Stomach smooth muscle (tissue), 2 donors: ENCODE data around the gene BAZ2B.

Experiments
- H3K27ac ChIP-seq: one replicate; pipeline ENCODE4 v1.7.0; 2013; ENCODE audit warnings: mild to moderate bottlenecking, low read length, inconsistent platforms
- H3K27me3 ChIP-seq, 2 donors: one replicate each; pipeline ENCODE4 v1.7.0; 2013; ENCODE audit warnings: low read length in 2 of 2; ENCODE audit not compliant: insufficient read depth in 2 of 2, control insufficient read depth in 1 of 2
- H3K36me3 ChIP-seq, 2 donors: one replicate each; pipeline ENCODE4 v1.7.0; 2013; ENCODE audit warnings: low read length in 2 of 2; ENCODE audit not compliant: control insufficient read depth in 2 of 2, insufficient read depth in 2 of 2
- H3K4me1 ChIP-seq: one replicate; pipeline ENCODE4 v1.7.0; 2013; ENCODE audit warnings: low read length; ENCODE audit not compliant: control insufficient read depth, insufficient read depth
- H3K4me3 ChIP-seq, 2 donors: one replicate each; pipeline ENCODE4 v1.7.0; 2013; ENCODE audit warnings: low read length in 2 of 2
- H3K9ac ChIP-seq, 2 donors: one replicate each; pipeline ENCODE4 v1.7.0; 2013; ENCODE audit warnings: low read length in 2 of 2, mild to moderate bottlenecking in 1 of 2
- H3K9me3 ChIP-seq, 2 donors: one replicate each; pipeline ENCODE4 v1.7.0; 2013; ENCODE audit warnings: low read length in 2 of 2; ENCODE audit not compliant: control insufficient read depth in 2 of 2
- donor health status: healthy.
- donor health status: Pancreatic carcinoma.

The BAZ2B gene

DNA sequence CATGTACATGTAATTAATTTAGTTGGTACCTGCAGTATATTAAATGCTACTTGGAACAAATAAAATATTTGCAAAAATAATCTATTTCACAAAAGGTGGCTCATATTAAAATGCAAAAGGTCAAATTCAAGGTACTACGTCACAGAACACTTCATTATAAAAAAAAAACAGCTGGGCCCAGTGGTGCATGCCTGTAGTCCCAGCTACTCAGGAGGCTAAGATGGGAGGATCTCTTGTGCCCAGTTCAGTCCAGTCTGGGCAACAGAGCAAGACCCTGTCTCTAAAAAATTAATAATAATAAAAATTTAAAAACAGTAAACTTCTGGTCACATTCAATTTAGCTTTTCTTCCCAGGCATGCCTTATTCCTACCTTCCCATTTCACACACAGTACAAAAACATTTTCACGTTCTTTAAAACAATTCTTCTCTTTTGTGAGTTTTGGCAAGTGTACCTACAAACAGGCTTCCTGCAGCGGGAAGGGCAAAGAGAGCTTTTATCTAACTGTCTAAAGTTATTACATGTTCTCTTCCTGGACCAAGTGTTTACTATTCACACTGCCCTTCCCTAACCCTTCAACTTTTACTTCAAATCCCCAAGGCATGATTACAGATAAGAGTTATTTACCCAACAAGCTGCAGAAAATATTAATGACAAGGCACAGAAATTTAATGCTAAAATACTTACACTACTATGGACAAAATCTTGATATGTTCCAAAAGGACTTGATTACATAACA is 10.7 kb downstream of the BAZ2B start:
- Histone ChIP-seq H3K9ac (no peak overlapping the region), H3K27ac (no peak overlapping the region), H3K27me3 (no peaks in the 10 kb centered on the region), H3K9me3 (no peaks in the 10 kb centered on the region), H3K4me3 (no peak overlapping the region), H3K4me1 (no peaks in the 10 kb centered on the region), H3K36me3 (no peaks in the 10 kb centered on the region)

DNA sequence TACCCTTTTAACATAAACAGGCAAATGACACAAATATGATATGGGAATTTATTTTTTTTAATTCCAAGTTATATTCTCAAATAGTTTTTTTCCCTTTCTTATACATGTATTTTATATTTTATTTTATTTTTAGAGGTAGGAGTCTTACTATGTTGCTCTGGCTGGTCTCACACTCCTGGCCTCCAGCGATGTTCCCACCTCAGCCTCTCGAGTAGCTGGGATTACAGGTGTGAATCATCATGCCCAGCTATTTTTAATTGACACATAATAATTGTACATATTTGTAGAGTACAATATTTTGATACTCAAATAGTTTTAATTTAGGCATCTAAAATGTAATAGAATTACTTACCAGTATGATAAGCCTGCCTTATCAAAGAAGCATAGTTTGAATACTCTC is 12.2 kb downstream of the BAZ2B start:
- no peak overlapping the region for H3K4me3 ChIP-seq
- no peaks in the 10 kb centered on the region for H3K4me1 ChIP-seq
- no peak overlapping the region for H3K9ac ChIP-seq
- no peak overlapping the region for H3K27ac ChIP-seq
- no peaks in the 10 kb centered on the region for H3K9me3 ChIP-seq
- no peaks in the 10 kb centered on the region for H3K36me3 ChIP-seq
- H3K27me3 ChIP-seq = no peaks in the 10 kb centered on the region

DNA sequence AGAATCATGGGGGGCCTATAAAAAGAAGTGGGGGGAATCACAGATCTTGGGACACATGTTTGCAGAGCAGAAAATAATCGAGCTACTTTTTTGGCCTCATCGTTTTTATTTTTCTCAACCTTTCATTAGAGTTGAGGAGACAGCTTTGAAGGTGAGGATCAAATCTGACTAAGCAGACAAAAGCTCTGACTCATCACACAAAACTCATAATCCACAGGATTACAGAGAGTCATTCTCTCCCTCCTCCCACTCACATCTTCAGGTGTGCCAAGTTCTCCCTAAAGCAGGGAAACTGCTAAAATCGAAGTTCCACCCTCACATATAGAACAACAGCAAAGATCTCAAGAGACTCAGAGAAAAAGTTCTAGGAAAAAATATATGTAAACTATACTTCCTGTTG is 15.6 kb downstream of the BAZ2B start:
- no peaks in the 10 kb centered on the region for H3K4me1 ChIP-seq
- no peaks in the 10 kb centered on the region for H3K36me3 ChIP-seq
- no peak overlapping the region for H3K9ac ChIP-seq
- no peaks in the 10 kb centered on the region for H3K27me3 ChIP-seq
- no peak overlapping the region for H3K4me3 ChIP-seq
- no peaks in the 10 kb centered on the region for H3K9me3 ChIP-seq
- no peak overlapping the region for H3K27ac ChIP-seq

DNA sequence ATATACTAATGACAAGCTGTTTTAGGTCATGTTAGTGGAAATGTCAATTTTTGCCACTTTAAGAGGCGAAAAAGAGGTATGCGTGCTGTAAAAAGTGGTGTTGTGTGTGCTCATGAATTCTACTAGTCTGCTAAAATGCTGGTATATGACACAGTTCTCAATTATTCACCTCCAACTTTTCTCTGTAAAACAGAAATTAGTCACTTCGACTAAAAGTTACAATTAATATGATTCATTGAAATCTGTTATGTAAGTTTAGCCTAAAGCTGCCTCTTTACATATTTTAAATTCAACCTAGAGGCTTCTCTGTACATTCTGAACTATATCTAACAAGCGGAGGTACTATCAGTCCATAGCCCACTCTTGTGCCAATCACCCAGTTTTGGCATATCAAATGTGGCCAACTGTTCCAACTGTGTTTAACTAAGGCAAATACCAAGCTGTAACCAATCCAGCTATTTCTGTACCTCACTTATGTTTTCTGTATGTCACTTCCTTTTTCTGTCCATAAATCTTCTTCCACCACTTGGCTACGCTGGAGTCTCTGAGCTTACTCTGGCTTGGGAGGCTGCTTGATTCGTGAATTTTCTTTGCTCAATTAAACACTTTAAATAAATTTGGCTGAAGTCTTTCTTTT is 20.8 kb downstream of the BAZ2B start:
- Histone ChIP-seq H3K9me3 (no peaks in the 10 kb centered on the region), H3K9ac (no peak overlapping the region), H3K27me3 (no peaks in the 10 kb centered on the region), H3K4me1 (no peaks in the 10 kb centered on the region), H3K27ac (no peak overlapping the region), H3K36me3 (no peaks in the 10 kb centered on the region), H3K4me3 (no peak overlapping the region)

DNA sequence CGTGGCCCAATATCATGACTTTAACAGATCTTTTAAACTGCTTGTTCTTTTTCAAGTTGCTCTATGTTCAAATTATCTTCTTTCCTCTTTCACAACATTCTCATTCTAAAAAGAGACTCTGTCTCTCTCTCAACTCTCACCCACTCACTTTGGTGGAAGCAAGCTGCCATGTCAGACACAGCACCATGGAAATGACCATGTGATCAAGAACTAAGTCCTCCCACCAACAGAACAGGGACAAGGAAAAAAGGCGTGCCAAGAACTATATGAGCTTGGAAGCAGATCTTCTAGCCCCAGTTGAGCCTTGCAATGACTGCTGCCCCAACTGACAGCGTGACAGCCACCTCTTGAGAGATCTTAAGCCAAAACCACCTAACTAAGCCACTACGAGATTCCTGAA is 23.9 kb downstream of the BAZ2B start:
- Histone ChIP-seq H3K36me3 (no peaks in the 10 kb centered on the region), H3K9me3 (no peaks in the 10 kb centered on the region), H3K4me1 (no peaks in the 10 kb centered on the region), H3K27ac (no peak overlapping the region), H3K27me3 (no peaks in the 10 kb centered on the region), H3K9ac (no peak overlapping the region), H3K4me3 (no peak overlapping the region)

DNA sequence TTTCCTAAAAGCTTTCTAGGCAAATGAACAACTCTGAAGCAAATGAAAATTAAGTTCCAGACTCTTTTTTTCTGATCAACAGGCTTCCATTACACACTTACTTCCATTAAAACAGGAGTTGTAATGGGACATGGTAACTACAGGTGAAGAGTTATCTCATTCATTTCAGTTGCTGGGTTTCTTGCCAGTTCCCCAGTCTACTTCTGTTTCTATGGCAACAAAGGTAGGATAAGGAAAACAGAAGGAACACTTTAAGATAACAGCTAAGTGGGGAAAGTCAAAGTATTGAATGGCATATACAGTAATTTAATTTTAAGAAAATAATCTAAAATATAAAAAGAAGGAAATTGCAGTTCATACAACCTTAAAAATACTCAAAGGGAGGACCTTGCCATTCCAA is 25.1 kb downstream of the BAZ2B start:
- no peak overlapping the region for H3K4me3 ChIP-seq
- no peaks in the 10 kb centered on the region for H3K9me3 ChIP-seq
- no peak overlapping the region for H3K9ac ChIP-seq
- H3K36me3 ChIP-seq = no peaks in the 10 kb centered on the region
- H3K27ac ChIP-seq = no peak overlapping the region
- no peaks in the 10 kb centered on the region for H3K27me3 ChIP-seq
- H3K4me1 ChIP-seq = no peaks in the 10 kb centered on the region

DNA sequence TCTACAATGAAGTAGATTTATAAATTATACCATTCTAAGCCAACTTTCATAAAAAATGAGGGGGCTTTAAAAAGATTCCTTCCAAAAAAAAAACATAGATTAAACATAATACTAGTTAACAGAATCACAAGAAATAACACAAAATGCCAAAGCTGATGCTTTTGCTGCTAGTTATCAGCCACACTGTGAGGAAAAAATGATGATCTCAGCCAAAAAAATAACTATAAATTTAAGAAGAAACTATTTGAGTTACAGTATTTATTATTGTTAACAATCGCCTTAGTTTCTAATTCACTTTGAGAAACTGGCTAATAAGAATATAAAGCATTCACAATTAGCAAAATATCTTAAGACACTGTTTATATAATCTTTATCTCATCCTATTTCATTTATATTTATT is 27.1 kb downstream of the BAZ2B start:
- H3K36me3 ChIP-seq = no peaks in the 10 kb centered on the region
- no peaks in the 10 kb centered on the region for H3K9me3 ChIP-seq
- no peak overlapping the region for H3K27ac ChIP-seq
- H3K4me1 ChIP-seq = no peaks in the 10 kb centered on the region
- no peaks in the 10 kb centered on the region for H3K27me3 ChIP-seq
- H3K4me3 ChIP-seq = no peak overlapping the region
- no peak overlapping the region for H3K9ac ChIP-seq

DNA sequence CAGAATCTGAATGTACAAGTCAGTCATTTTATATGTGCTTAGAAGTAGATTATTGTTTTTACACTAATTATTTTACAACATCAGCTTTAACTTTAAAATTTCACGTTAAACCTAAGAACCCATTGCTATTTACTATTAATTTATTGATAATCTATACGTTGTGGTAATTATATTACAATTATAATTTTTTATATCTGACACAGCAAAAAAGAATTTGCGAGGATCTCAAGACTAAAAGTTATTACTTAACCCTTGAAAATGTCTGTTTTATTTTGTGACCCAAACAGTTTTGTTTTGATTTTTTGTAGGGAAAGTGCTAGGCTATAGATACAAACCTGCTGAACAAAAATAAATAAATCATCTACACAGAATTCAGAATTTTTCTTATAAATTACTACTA is 30.3 kb downstream of the BAZ2B start:
- no peaks in the 10 kb centered on the region for H3K9me3 ChIP-seq
- H3K4me3 ChIP-seq = no peak overlapping the region
- no peaks in the 10 kb centered on the region for H3K27me3 ChIP-seq
- no peaks in the 10 kb centered on the region for H3K4me1 ChIP-seq
- no peak overlapping the region for H3K27ac ChIP-seq
- H3K36me3 ChIP-seq = no peaks in the 10 kb centered on the region
- no peak overlapping the region for H3K9ac ChIP-seq

DNA sequence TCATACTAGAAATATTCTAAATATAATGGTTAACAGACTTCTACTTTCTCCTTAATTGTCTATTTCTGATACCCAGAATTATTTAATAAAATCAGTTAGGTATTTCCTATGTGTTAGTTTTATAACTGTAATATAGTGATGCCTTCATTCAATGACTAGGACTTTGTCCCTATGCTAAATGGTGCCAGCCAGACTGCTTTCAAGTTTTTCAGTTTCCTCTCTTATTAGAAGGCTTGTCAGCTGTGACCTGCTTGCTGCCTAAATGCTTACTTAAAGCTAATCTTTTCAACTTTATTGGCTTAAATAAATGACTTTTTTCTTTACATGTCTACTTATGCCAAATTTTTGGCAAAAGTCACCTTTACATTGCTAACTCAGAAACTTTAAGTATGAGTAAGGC is 30.7 kb downstream of the BAZ2B start:
- H3K4me3 ChIP-seq = no peak overlapping the region
- H3K27me3 ChIP-seq = no peaks in the 10 kb centered on the region
- H3K36me3 ChIP-seq = no peaks in the 10 kb centered on the region
- H3K9ac ChIP-seq = no peak overlapping the region
- no peak overlapping the region for H3K27ac ChIP-seq
- no peaks in the 10 kb centered on the region for H3K9me3 ChIP-seq
- no peaks in the 10 kb centered on the region for H3K4me1 ChIP-seq

DNA sequence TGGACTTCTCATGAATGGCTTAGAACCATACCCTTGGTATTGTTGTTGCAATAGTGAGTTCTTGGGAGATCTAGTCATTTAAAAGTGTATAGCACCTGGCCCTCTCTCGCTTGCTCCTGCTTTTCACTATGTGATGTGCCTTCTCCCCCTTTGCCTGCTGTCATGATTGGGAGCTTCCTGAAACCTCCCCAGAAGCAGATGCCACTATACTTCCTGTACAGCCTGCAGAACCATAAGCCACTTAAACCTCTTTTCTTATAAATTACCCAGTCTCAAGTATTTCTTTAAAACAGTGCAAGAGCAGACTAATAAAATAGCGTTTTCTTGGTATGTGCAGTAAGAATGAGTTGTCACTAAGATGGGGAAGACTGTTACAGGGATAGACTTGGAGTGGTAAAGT is 31.6 kb downstream of the BAZ2B start:
- Histone ChIP-seq H3K36me3 (no peaks in the 10 kb centered on the region), H3K27ac (no peak overlapping the region)

DNA sequence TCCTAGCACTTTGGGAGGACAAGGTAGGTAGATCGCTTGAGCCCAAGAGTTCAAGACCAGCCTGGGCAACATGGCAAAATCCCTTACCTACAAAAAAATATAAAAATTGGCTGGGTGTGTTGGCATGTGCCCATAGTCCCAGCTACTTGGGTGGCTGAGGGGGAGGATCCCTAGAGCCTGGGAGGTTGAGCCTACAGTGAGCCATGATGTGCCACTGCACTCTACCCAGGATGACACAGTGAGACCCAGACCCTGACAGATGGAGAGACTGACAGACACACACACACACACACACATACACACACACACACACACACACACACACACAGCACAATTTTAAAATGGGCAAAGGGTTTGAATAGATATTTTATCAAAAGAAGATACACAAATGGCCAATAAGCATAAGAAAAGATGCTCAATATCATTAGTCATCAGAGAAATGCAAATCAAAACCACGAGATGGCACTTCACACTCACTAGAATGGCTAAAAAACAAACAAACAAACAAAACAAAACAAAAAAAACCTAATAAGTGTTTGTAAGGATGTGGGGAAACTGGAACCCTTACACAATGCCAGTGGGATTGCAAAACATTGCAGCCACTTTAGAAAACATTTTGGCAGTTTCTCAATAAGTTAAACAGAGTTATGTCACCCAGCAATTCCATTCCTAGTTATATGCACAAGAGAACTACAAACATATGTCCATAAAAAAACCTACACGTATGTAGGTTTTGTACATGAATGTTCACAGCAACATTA is 42.3 kb downstream of the BAZ2B start:
- Histone ChIP-seq H3K4me1 (no peaks in the 10 kb centered on the region), H3K36me3 (no peaks in the 10 kb centered on the region), H3K27ac (no peak overlapping the region), H3K4me3 (no peak overlapping the region), H3K9me3 (no peaks in the 10 kb centered on the region), H3K9ac (no peak overlapping the region), H3K27me3 (no peaks in the 10 kb centered on the region)

More for the DNA sequence above, 31.6 kb downstream of the BAZ2B start:
- H3K9ac ChIP-seq = no peak overlapping the region
- H3K4me3 ChIP-seq = no peak overlapping the region
- H3K27me3 ChIP-seq = no peaks in the 10 kb centered on the region
- H3K9me3 ChIP-seq = no peaks in the 10 kb centered on the region
- H3K4me1 ChIP-seq = no peaks in the 10 kb centered on the region
